Stimulated activated naive CD8-positive, alpha-beta T cell treated with anti-CD3 and anti-CD28 coated beads, Interleukin-15, Interleukin-2, amounts not matched to agents 100 ng/mL and 50 ng/mL, for 24 hours (primary cell): ENCODE measurements around the gene PRR5.

Experiments
- H3K27ac Mint-ChIP-seq: one replicate; pipeline ENCODE4 v1.8.0; 2021; ENCODE audit warnings: mild to moderate bottlenecking, mixed read lengths
- H3K27me3 Mint-ChIP-seq: one replicate; pipeline ENCODE4 v1.8.0; 2021; ENCODE audit warnings: mixed read lengths
- H3K36me3 Mint-ChIP-seq: one replicate; pipeline ENCODE4 v1.8.0; 2021; ENCODE audit warnings: low read depth, mixed read lengths
- H3K4me1 Mint-ChIP-seq: one replicate; pipeline ENCODE4 v1.8.0; 2021; ENCODE audit warnings: low read depth, mixed read lengths
- H3K4me3 Mint-ChIP-seq: one replicate; pipeline ENCODE4 v1.8.0; 2021; ENCODE audit warnings: mild to moderate bottlenecking, mixed read lengths
- H3K9me3 Mint-ChIP-seq: one replicate; pipeline ENCODE4 v1.8.0; 2021; ENCODE audit warnings: mixed read lengths

The PRR5 gene

DNA sequence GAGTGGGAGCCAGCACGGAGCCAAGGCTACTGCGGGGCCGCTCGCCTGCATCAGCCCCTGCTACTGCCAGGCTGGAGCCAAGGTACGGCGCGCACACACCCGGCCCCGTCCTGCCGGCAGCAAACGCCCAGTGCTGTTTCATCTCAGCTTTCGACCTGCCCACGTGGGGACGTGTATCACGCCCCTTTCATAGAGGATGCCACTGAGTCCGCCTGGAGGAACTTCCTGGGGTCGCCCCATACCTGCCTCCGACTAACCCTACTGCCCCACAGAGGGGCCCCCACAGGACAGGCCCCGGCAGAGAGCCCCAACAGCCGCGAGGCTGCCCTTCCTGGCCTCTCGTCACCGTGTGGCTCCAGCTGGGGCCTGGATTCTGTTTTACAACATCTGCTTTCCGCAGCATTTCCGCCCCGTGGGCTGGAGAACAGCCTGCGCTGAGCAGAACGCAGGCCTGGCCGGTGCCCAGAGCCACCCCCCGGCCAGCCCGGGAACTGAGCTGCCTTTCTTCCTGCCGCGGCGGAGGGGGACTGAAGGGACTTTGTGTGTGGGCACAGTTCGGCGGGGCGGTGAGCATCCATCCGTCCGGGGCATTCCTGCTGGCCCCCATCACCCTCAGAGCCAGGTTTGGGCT lies 27.5 kb downstream of the PRR5 start:
- no peak overlapping the region for H3K4me3 Mint-ChIP-seq

GRCh38 chr22:44730022-44730393 lies 28.0 kb downstream of the PRR5 start:
- Mint-ChIP-seq H3K4me3 (no peak overlapping the region), H3K27ac (no peak overlapping the region), H3K36me3 (peaks cover 11% of the 10 kb centered on the region), H3K9me3 (peaks cover 4% of the 10 kb centered on the region), H3K4me1 (peaks cover 10% of the 10 kb centered on the region), H3K27me3 (no peaks in the 10 kb centered on the region)

More for the DNA sequence above, 27.5 kb downstream of the PRR5 start:
- H3K9me3 Mint-ChIP-seq: peaks cover 4% of the 10 kb centered on the region
- H3K4me1 Mint-ChIP-seq: peaks cover 10% of the 10 kb centered on the region
- peaks cover 12% of the 10 kb centered on the region for H3K36me3 Mint-ChIP-seq
- no peak overlapping the region for H3K27ac Mint-ChIP-seq
- H3K27me3 Mint-ChIP-seq: no peaks in the 10 kb centered on the region

DNA sequence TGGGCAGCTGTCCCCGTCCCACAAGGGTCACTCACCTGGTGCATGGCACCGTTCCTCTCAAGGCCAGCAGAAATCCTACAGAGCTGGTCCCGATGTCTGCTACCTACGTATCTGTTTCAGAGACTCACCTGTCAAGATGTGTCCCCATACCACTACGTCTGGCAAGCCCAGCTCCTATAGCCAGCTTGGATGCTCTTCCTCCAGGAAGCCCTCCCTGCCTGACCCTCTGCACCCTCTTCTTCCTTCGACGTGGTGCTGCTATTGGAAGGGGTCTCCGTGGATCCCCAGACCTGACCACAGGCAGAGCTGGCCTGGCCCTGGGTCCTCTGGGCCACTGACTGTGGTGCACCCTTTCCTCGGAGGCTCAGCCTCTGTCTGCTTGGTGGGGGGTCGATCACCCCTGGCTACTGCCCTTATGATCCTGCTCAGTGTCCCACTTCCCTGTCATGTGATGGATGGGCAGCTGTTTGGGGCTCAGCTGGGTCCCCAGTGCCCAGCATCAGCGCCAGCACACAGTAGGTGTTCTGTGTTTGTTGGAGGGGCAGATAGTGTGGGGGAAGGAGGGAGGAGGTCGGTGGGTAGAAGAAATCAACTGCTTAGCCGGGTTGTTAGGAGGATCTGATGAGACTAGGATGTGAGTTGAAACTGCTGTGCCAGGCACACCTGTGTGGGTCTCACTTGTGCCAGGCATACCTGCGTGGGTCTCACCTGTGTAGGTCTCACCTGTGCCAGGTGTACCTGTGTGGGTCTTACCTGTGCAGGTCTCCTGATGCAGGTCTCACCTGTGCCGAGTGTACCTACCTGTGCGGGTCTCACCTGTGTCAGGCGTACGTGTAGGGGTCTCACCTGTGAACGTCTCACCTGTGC lies 28.7 kb downstream of the PRR5 start:
- Mint-ChIP-seq H3K4me1 (peaks cover 10% of the 10 kb centered on the region), H3K4me3 (no peak overlapping the region), H3K36me3 (peaks cover 7% of the 10 kb centered on the region), H3K27ac (no peak overlapping the region), H3K27me3 (no peaks in the 10 kb centered on the region), H3K9me3 (peaks cover 4% of the 10 kb centered on the region)

DNA sequence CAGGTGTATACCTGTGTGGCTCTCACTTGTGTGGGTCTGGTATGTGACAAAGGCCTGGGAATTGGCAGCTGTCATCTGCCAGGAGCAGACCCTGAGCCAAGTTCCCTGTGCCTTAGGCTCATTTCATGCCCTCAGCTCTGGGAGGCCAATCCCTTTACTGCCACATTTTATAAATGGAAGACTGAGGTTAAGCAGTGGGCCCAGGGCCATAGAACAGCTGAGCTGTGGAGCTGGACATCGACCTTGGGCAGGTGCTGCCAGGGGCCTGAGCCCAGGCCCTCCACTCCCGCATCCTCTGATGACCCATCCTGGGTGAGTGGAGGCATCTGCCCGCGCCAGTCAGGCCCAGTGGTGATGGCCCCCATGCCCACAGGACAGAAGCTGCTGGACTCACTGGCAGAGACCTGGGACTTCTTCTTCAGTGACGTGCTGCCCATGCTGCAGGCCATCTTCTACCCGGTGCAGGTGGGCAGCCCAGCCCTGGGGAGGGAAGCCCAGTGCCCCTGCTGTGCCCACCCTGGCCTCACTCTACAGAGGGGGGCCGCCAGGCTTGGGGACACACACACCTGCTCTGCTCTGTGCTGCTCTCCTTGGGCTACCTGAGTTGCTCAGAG lies 29.5 kb downstream of the PRR5 start:
- H3K9me3 Mint-ChIP-seq: peaks cover 4% of the 10 kb centered on the region
- H3K36me3 Mint-ChIP-seq: peaks cover 7% of the 10 kb centered on the region
- no peak overlapping the region for H3K4me3 Mint-ChIP-seq
- H3K27ac Mint-ChIP-seq: no peak overlapping the region
- H3K27me3 Mint-ChIP-seq: no peaks in the 10 kb centered on the region
- peaks cover 10% of the 10 kb centered on the region for H3K4me1 Mint-ChIP-seq

GRCh38 chr22:44732017-44732561 lies 30.1 kb downstream of the PRR5 start:
- Mint-ChIP-seq H3K27me3 (no peaks in the 10 kb centered on the region), H3K4me1 (peaks cover 10% of the 10 kb centered on the region), H3K27ac (no peak overlapping the region), H3K9me3 (peaks cover 4% of the 10 kb centered on the region), H3K4me3 (no peak overlapping the region), H3K36me3 (peaks cover 7% of the 10 kb centered on the region)

DNA sequence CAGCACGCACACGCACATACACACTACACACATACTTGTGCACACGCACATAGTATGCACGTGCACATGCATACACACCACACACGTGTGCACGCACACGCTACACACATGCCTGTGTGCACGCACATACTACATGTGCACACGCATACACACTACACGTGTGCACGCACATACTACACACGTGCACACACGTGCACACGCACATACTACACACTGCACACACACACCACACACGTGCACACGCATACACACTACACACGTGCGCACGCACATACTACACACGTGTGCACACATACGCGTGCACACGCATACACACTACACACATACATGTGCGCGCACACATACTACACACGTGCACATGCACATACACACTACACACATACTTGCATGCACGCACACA lies 30.7 kb downstream of the PRR5 start:
- no peak overlapping the region for H3K4me3 Mint-ChIP-seq
- peaks cover 4% of the 10 kb centered on the region for H3K9me3 Mint-ChIP-seq
- H3K36me3 Mint-ChIP-seq: peaks cover 7% of the 10 kb centered on the region
- H3K27me3 Mint-ChIP-seq: no peaks in the 10 kb centered on the region
- H3K27ac Mint-ChIP-seq: no peak overlapping the region
- H3K4me1 Mint-ChIP-seq: peaks cover 10% of the 10 kb centered on the region

- no peak overlapping the region for H3K27ac Mint-ChIP-seq
- H3K9me3 Mint-ChIP-seq: peaks cover 4% of the 10 kb centered on the region
- peaks cover 6% of the 10 kb centered on the region for H3K4me1 Mint-ChIP-seq
- H3K27me3 Mint-ChIP-seq: no peaks in the 10 kb centered on the region
- peaks cover 7% of the 10 kb centered on the region for H3K36me3 Mint-ChIP-seq
- H3K4me3 Mint-ChIP-seq: no peak overlapping the region
These were observed 31.6 kb downstream of the PRR5 start for GRCh38 chr22:44733426-44734106.

GRCh38 chr22:44734278-44734677 lies 32.3 kb downstream of the PRR5 start:
- H3K9me3 Mint-ChIP-seq: peaks cover 4% of the 10 kb centered on the region
- no peaks in the 10 kb centered on the region for H3K27me3 Mint-ChIP-seq
- H3K4me1 Mint-ChIP-seq: peaks cover 3% of the 10 kb centered on the region
- no peak overlapping the region for H3K27ac Mint-ChIP-seq
- H3K4me3 Mint-ChIP-seq: no peak overlapping the region
- peaks cover 7% of the 10 kb centered on the region for H3K36me3 Mint-ChIP-seq

DNA sequence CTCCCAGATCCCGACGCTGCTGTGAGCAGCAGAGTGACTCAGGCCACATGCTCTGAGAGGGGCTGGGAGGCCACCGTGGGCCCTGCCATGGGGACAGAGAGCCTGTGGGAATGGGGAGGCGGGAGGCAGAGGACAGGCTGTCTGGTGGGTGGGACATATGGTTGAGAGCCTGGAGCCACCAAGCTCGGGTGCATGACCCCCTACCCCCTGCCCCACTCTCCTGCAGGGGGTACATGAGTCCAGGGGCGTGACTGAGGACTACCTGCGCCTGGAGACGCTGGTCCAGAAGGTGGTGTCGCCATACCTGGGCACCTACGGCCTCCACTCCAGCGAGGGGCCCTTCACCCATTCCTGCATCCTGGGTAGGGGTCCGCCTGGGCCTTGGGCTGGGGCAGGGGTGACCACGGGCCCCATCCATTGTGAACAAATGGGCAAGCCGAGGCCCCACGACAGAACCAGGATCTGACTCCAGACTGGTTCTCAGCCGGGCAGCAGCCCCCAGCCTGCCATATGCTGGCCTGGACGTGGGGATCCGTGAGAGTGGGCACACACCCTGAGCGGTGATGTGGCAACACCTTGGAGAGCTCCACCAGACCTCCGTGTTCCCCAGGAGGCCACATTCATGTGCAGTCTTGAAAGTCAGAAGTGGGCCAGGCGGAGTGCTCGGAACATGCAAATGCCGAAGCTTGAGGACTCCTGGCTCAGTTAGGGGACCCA lies 33.0 kb downstream of the PRR5 start:
- H3K27ac Mint-ChIP-seq: no peak overlapping the region
- H3K27me3 Mint-ChIP-seq: no peaks in the 10 kb centered on the region
- H3K9me3 Mint-ChIP-seq: peaks cover 4% of the 10 kb centered on the region
- H3K36me3 Mint-ChIP-seq: peaks cover 7% of the 10 kb centered on the region
- H3K4me1 Mint-ChIP-seq: no peaks in the 10 kb centered on the region
- no peak overlapping the region for H3K4me3 Mint-ChIP-seq

DNA sequence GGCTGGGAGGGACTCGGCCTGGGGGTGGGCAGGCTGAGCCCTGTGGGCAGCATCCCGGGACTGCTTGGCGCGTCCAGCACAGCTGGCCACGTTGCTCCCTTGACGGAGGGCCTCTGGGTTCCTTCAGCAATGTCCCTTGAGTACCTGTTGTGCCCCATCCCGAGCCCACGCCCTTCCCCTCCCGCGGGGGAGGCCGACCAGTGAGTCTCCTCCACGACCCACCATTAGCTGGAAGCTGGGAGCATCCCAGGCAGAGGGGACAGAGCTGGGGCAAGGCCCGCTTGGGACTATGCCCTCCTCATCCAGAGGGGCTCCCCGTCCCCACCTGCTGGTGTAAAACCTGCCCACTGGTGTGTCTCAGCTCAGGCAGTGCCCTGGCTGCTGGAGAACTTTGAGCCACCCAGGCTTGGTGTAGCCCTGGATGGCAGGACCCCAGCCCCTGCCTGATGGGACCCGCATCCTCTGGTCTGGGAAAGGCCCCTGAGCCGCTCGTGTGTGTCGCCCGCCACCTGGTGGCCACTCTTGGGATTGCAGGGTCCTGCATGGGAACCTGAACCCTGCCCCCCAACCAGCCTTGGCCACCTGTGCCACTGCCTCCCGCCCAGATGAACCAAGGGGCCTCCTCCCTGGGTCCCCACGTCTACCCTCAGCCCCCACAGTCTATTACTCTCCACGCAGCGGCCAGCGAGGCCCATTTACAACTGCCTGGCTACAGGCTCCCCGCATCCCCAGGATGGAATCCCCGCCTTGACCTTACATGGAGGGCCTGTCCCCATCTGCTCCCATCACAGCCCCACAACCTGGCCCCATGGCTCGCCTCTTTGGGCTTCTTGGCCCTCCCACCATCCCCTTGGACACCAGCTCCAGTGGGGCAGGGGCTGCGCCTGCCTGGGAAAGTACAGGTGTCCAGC lies 33.8 kb downstream of the PRR5 start:
- Mint-ChIP-seq H3K9me3 (peaks cover 4% of the 10 kb centered on the region), H3K27ac (no peak overlapping the region), H3K27me3 (no peaks in the 10 kb centered on the region), H3K4me1 (no peaks in the 10 kb centered on the region), H3K36me3 (peaks cover 5% of the 10 kb centered on the region), H3K4me3 (no peak overlapping the region)

GRCh38 chr22:44736581-44737405 lies 34.8 kb downstream of the PRR5 start:
- no peaks in the 10 kb centered on the region for H3K27me3 Mint-ChIP-seq
- H3K4me3 Mint-ChIP-seq: no peak overlapping the region
- H3K9me3 Mint-ChIP-seq: peaks cover 4% of the 10 kb centered on the region
- no peaks in the 10 kb centered on the region for H3K36me3 Mint-ChIP-seq
- H3K27ac Mint-ChIP-seq: no peak overlapping the region
- no peaks in the 10 kb centered on the region for H3K4me1 Mint-ChIP-seq

DNA sequence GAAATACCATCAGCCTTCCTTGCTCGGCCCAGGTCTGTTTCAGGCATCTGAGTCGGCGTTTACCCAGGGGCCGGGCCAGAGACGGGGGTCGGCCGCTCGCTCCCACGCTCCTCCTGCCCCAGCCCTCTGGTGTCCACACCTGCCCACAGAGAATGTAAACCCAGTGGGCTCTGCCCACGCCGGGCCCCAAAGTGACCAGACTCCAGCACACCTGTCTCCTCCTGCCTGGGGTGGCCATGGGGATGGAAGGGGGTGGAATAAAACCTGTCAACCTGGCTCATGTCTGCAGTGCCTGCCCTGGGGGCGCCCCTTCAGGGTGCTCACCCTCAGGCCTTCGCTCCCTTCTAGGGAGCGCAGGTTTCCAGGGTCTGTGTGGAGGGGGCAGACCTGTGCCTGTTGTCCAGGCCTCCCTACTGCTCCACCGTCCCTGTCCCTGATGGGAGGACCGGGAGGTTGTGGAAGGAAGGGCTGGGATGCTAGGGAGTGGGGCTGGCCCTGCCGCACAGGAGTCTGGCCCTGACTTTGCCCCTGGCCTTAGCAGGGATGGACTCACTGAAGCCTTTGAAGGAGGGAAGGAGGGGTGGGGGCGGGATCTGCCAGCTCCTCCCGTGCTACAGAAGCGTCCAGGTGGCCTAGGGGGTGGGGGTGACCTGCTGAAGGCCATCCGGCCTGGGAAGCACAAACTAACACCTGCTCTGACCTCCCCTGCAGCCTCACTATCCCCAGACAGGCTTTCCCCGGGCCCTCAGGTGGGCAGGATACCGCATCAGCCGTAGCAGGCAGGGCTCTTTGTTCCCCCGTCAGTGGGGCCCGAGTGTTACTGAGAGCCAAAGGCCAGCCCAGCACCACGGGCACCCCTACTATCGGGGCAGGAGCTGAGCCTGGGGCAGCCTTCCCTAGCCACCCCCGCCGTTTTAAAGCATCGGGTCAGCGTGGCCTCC lies 35.7 kb downstream of the PRR5 start:
- no peak overlapping the region for H3K4me3 Mint-ChIP-seq
- no peaks in the 10 kb centered on the region for H3K4me1 Mint-ChIP-seq
- H3K9me3 Mint-ChIP-seq: peaks cover 2% of the 10 kb centered on the region
- no peaks in the 10 kb centered on the region for H3K36me3 Mint-ChIP-seq
- no peaks in the 10 kb centered on the region for H3K27me3 Mint-ChIP-seq
- H3K27ac Mint-ChIP-seq: no peak overlapping the region
